Endometrial microvascular endothelial cells (primary cell): ENCODE data around the gene GSK3A. TPM values are rescaled to one million over a fixed set of nuclear protein-coding genes. Genes with fewer than 3 reads are reported as not detected.

ENCODE experiments used
- in situ Hi-C: cut with HindIII; loops from 2 replicates; pipeline ENCODE4 v1.10.0; 2017; ENCODE audit warnings: low sequenced_read_pairs, low pct_unique_long_range_greater_than_20kb; ENCODE audit errors: inconsistent ontology term
- total RNA-seq: library from RNA; depleted of rRNA; stranded (reverse); fragments of >200 nt; gene quantifications from one replicate; pipeline ENCODE4 v1.2.3, GENCODE V29; 2015; ENCODE audit errors: inconsistent ontology term

The GSK3A gene
- 33.9 TPM for total RNA-seq

DNA sequence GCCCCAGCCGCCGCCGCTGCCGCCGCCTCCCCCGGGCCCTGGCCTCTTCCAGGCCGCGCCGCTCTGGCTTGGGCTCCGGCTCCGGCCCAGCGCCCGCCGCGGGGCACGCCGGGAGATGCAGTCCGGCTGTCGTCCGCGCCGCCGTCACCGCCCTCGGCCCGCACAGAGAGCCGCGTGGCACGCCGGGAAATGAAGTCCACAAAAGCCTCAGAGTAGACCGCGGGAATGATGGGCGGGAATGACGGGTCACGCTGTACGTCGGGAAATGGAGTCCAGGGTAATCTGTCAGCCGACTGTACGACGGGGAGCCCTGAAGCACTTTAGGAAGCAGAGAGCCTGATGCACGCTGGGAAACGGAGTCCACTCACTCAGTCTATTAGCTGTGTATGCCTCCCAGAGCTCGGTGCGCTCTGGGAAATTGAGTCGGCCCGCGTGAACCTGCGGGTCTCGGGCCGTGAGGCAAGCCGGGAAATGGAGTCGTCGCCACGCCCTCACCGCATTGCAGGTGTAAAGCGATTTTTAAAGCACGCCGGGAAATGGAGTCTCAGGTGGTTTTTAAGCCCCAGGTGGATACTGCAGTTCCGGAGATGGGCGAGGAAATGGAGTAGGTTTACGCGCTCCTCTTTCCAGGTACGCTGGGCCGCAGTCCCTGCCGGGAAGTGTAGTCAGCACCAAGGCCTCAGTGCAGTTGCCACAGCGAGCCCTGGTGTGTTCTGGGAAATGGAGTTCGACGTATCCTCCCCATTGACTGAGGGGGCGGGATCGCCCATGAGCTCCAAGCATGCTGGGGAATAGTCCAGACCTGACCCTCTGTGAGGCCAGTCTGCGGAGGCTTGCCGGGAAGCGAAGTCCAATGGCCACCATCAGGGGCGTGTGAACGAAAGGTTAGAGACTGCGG is at the start of gene GSK3A:
GSK3A (minus strand) TSS at position 91 of the 898 bp plus-strand sequence. CDS start 137 bp downstream, outside the sequence.
- in situ Hi-C loops: no loop called here

DNA sequence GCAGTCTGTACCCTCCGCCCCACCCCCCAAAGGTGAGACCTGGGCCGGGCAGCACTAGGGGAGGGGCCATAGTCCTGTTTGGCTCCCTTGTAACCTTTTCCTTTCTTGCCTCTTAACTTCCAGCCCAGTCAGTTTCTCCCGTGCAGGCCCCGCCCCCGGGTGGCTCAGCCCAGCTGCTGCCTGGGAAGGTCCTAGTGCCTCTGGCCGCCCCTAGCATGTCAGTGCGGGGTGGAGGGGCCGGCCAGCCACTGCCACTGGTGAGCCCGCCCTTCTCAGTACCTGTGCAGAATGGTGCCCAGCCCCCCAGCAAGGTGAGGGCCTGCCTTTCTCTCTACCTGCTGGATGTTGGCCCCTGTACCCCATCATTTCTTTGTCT is 49.0 kb upstream of the GSK3A start:
- in situ Hi-C loops: no loop called here

DNA sequence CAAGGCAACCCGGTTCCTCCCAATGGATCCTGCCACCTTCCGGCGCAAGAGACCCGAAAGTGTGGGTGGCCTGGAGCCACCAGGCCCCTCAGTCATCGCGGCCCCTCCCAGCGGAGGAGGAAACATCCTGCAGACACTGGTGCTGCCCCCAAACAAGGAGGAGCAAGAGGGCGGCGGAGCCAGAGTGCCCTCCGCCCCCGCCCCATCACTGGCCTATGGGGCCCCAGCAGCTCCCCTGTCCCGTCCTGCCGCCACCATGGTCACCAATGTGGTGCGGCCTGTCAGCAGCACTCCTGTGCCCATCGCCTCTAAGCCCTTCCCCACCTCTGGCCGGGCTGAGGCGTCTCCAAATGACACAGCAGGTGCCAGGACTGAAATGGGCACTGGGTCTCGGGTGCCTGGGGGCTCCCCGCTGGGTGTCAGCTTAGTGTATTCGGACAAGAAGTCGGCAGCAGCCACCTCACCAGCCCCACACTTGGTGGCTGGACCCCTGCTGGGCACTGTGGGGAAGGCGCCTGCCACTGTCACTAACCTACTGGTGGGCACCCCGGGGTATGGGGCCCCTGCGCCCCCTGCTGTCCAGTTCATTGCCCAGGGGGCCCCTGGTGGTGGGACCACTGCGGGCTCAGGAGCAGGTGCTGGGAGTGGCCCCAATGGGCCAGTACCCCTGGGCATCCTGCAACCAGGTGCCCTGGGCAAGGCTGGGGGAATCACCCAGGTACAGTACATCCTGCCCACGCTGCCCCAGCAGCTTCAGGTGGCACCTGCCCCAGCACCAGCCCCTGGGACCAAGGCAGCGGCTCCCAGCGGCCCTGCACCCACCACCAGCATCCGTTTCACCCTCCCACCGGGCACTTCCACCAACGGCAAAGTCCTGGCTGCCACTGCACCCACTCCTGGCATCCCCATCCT is 48.4 kb upstream of the GSK3A start:
- in situ Hi-C loops: no loop called here

DNA sequence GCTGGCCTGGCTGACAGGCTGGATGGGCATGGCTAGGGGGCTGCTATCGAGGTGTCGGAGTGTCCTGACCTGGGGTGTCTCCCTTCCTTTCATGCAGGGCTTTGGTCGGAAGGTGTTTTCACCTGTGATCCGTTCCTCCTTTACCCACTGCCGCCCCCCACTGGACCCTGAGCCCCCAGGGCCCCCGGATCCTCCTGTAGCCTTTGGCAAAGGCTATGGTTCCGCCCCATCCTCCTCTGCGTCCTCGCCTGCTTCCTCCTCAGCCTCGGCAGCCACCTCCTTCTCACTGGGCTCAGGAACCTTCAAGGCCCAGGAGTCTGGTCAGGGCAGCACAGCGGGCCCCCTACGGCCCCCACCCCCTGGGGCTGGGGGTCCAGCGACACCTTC is 47.7 kb upstream of the GSK3A start:
- in situ Hi-C loops: no loop called here

DNA sequence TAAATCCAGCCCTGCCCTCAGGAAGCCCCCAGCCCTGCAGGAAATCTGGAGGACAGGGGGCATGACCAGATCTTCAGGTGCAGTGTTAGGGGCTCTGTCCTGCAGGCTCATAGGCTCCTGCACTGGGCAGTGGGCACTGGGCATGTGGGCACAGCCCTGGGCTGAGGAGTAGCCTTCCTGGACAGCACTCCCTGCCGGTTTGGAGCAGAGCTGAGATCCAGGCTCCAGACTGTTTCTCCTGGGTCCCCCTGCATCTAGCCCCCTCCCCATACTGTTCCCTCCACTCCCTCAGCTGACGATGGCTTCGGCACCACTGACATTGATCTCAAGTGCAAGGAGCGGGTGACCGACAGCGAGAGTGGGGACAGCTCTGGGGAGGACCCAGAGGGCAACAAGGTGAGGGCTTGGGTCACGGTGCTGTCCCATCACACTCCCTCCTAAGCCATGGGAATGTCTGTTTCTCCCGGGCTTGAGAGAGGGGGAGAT is 47.2 kb upstream of the GSK3A start:
- in situ Hi-C loops: no loop called here

DNA sequence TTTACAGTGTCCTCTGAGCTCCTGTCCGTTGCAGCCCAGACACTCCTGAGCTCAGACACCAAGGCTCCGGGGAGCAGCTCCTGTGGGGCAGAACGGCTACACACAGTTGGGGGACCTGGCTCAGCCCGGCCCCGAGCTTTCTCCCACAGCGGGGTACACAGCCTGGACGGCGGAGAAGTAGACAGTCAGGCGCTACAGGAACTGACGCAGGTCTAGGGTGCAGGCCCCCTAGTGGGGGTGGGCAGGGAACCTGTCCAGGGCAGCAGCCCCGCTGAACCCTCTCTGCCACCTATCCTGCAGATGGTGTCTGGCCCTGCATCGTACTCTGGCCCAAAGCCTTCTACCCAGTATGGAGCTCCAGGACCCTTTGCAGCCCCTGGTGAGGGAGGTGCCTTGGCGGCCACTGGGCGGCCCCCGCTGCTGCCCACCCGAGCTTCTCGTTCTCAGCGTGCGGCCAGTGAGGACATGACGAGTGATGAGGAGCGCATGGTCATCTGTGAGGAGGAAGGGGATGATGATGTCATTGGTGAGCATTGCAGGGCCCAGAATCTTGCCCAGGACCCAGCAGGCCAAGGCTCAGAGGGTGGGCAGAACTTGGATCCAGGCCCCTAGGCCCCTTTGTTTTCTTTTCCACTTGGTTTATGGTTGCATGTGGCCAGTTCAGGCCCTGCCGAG is 46.6 kb upstream of the GSK3A start:
- in situ Hi-C loops: no loop called here

DNA sequence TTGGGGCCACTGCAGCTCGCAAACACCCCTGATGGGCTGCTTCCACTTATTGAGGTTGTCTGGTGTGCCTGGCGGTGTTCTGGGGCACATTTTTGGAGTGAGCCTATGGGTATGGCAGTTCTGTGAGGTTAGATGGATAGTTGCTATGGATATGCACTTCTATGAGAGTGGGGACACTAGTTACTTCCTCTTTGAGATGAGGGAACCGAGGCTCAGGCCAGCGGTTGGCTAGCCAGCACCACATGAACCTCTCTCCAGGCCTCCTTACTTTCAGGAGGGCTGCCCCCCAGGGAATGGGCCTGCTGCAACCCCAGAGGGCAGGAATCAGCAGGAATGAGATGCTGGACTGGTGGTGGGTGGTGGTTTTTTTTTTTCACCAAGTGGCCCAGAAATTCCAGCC is 46.0 kb upstream of the GSK3A start:
- in situ Hi-C loops: no loop called here

DNA sequence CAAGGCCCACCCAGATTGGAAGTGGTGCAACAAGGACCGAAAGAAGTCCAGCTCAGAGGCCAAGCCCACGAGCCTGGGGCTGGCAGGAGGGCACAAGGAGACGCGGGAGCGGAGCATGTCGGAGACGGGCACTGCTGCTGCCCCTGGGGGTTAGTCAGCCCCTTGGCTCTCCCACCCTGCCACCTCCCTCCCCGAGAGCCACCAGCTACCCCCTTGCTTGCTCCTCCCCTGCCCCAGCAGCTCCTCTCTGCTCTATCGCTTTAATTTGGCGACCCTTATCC is 45.4 kb upstream of the GSK3A start:
- in situ Hi-C loops: no loop called here

DNA sequence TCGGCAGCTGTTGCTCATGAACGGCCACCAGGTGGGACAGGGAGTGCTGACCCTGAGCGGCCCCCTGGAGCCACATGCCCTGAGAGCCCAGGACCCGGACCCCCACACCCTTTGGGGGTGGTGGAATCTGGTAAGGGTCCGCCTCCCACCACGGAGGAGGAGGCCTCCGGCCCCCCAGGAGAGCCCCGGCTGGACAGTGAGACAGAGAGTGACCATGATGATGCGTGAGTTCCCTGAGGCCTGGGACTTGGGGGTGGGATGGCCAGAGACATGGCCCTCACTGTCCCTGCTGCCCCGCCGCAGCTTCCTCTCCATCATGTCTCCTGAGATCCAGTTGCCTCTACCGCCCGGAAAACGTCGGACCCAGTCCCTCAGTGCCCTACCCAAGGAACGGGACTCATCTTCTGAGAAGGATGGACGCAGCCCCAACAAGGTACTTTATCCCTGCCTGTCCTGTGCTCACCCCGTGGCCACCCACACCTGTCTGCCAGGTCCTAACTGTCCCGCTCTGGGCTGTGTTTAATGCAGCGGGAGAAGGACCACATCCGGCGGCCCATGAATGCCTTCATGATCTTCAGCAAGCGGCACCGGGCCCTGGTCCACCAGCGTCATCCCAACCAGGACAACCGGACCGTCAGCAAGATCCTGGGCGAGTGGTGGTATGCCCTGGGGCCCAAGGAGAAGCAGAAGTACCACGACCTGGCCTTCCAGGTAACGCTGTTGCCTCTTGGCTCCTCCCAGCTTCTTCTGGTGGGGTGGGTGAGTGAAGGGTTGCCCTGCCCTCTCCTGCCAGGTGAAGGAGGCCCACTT is 44.8 kb upstream of the GSK3A start:
- in situ Hi-C loops: no loop called here

DNA sequence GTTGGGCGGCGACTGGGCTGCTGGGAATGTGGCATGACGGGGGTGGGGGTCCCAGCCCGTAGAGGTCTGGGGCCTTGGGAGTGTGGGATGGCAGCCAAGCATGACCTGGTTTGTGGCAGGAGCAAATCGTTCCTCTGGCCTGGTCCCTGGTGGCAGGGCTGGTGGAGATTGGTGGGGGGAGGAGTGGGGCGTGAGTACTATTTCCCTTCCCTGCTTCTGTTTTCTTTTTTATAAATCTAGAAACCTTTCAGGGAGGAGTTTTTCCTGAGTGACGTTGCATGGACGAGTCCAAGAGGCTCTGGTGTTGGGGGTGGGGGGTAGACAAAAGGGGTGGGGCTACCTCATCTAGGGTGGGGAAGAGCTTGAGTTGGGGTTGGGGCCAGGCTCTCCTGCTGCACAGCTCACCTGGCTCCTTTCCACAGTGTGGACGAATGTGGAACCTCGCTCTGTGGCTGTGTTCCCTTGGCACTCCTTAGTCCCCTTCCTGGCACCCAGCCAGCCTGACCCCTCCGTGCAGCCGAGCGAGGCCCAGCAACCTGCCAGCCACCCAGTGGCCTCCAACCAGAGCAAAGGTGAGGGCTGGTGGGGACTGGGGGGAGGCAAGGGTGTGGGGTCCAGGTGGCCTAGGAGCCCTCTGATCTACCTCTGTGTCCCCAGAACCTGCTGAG is 44.1 kb upstream of the GSK3A start:
- in situ Hi-C loops: no loop called here

DNA sequence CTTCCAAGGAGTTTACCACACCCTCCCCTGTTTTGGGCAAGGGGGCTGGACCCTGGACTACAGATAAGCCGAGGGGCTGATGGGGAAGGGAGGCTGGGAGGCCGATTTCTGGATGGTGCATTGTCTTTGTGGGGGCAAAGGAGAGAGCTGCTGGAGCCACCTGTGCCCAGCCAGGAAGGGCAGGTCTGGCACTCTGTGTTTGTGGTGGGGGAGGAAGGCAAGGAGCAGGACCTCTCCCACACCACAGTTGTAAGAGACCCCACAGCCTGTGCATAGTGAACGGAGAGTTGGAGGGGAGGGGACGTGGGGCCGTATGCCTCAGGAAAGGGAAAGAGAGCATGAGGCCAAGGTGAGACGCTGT is 43.6 kb upstream of the GSK3A start:
- in situ Hi-C loops: no loop called here

DNA sequence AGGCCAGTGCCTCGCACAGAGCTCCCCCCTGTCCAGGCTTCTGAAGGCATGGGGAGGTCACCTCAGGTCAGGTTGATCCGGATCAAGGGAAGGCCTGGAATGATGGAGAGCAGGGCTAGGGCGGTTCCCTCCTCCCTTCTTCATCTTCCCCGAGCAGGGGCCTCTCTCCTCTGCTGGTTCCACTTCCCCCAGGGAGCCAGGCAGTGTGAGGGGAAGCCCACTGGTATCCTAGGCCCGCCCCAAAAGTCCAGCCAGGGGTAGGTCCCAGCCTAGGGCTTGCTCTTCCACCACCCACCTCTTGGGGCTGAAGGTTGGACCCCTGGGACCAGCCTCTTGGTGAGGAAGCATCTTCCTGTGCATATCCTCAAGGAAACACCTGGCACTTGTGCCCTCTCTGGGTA is 43.1 kb upstream of the GSK3A start:
- in situ Hi-C loops: no loop called here

DNA sequence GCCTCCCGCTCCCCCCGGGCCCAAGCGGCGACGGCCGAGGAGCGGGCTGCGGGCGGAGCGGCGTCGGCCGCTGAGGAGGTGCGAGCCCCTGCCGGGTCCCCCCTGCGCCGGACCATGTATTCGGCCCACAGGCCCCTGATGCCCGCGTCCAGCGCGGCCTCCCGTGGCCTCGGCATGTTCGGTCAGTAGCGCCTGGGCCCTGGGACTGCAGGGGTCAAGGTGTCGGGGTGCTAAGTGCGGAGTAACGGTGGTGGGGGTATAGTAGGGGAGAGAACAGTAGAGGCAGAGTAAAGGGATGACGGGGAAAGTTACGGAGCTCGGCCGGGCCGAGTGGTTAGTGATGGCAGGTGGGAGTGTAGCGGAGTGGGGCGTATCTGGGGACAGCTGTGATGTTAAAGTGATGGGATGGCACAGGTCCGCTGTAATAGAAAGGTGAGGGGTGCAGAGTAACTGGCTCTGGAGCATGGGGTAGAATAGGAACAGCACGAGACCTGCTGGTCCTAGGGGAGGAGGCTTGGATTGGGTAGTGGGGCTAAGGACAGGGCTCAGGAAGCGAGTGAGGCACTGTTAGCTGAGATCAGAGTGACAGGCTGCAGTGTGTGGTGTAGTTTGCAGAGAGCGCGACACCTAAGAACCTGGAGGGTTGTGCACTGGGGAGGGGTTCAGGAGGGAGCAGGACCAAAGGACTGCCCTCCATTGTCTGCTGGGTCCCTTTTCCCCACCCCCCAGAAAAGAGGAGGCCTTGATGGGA is 42.4 kb upstream of the GSK3A start:
- in situ Hi-C loops: no loop called here

DNA sequence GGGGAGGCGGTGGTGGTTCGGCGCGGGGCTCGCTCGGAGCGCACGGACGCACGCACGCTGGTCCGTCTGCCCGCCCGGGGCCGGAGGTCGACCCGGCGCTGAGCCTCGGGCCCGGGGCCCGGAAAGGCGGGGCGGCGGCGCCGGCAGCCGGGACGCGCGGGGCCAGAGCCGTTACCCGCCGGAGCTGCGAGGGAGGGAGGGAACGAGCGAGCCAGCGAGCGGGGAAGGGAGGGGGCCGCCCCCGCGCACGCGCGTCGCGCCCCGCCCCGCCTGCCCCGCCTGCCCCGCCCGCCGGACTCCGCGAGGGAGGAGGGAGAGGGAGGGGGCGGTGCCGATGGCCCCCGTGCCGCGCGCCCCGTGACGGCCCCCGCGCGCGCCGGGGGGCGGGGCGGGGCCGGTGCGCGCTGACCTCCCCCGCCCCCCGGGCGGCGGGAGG is 41.7 kb upstream of the GSK3A start:
- in situ Hi-C loops: no loop called here

DNA sequence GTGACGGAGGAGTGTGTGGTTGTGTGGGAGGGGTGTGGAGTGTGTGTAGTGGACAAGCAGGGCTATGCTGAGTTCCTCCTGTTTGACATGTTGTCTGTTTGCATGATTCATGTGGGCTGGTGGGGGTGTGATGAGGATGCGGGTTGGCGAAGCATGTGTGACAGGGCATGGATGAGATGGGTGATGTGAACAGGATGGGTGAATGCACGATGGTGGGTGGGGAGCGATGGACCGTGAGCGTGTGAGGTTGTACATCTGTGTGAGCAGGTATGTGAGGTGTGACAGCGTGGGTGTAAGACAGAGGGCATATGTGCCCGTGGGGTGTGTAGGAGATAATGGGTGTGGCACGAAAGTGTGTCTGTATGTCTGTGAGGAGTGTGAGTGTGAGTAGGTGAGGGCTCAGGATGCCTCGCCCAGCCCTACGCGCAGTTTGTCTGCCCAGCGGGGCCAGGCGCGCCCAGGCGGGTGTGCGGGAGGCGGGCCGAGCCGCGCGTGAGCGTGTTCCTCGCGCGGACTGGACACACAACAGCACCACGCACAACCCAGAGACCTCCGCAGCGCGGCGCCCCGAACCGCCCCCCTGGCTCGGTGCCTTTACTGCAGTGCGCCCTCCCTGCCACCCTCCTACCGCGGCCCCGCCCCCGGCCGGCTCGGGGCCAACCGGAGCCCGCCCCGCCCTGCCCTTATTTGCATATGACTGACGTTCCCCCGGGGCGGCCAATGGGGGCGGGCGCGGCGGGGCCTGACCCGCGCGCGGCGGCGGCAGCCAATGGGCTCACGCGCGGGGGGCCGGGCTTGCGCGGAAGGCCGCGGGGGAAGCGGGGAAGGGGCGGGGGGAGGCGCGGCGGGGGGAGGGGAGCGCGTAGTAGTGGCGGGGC is 41.0 kb upstream of the GSK3A start:
- in situ Hi-C loops: no loop called here

DNA sequence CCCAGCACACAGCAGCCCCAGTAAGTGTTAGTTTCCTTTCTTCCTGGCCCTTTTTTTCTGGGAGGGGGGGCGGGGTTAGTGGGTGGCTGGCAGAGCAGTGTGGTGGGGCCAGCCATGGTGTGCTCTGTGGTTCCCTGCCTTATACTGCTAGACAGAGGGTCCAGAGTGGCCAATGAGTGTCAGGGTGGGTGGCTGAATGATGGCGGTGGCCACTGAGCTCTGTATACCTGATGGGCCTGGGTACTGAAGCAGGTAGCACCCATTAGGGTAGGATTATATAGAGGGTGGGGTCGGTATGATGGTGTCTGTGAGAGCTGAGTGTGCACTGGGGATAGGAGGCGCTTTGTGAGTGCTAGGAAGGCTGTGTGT is 40.4 kb upstream of the GSK3A start:
- in situ Hi-C loops: no loop called here
